Kidney epithelial cell (primary cell): ENCODE data around the gene PFDN1. TPM values are rescaled to one million over a fixed set of nuclear protein-coding genes. Genes with fewer than 3 reads are reported as not detected.

ENCODE experiments used
- DNase-seq: peaks from one replicate; pipeline ENCODE4 v3.0.0-alpha.2; 2010; ENCODE audit warnings: low read depth
- H3K27me3 ChIP-seq: 2 replicates; pipeline ENCODE4 v1.6.0; 2011; ENCODE audit warnings: low read length; ENCODE audit not compliant: control insufficient read depth, insufficient read depth
- H3K36me3 ChIP-seq: 2 replicates; pipeline ENCODE4 v1.5.1; 2011; ENCODE audit warnings: low read length; ENCODE audit not compliant: control insufficient read depth, insufficient read depth
- H3K4me3 ChIP-seq: 2 replicates; pipeline ENCODE4 v1.5.1; 2011; ENCODE audit warnings: low read depth, mild to moderate bottlenecking, control low read depth, low read length
- total RNA-seq: library from RNA; depleted of rRNA; stranded (reverse); fragments of >200 nt; gene quantifications from 2 replicates; pipeline ENCODE4 v1.2.3, GENCODE V29; 2015
- TF ChIP-seq, protein P1 (sequence below): IDR thresholded peaks from 2 replicates; pipeline ENCODE4 v1.5.1; 2011; ENCODE audit warnings: mild to moderate bottlenecking, moderate library complexity, low read length, control low read depth, inconsistent platforms; ENCODE audit not compliant: insufficient read depth, poor library complexity, severe bottlenecking

The PFDN1 gene
- total RNA-seq, 1 donor from 2014 or later, result 124 TPM

DNA sequence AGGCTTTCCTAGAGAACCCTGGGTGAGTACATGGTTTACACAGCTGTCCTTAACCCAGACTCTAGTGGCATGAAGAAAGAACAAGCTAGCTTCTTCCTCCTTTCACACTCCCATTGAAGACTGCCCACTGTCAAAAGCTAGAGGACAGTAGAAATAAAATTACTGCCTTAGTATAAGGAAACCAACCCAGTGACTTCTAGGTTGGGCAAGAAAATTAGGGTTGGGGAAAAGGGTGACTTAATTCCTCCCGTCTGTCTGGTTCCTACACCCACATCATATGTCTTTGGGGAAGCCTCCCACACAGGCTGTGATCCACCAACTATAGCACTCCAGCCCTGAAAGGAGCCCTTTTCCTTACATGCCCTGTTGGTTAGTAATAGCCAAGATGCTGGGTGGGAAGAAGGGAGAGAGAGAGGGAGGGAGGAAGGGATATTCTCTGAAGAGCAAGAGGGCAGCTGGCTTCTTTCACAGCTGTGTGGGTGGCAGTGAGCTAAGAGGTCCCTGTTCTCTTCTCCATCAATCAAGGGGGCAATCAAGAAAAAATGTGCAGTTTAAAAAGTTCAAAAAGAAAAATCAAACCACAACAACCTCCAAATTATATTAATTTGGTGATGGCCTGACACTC, 21.8 kb upstream of the PFDN1 start:
- H3K27me3 ChIP-seq, result no peaks in the 10 kb centered on the region
- H3K36me3 ChIP-seq, result no peaks in the 10 kb centered on the region
- no peak overlapping the region for H3K4me3 ChIP-seq
- no peak for DNase-seq
- TF ChIP-seq, protein P1, sequence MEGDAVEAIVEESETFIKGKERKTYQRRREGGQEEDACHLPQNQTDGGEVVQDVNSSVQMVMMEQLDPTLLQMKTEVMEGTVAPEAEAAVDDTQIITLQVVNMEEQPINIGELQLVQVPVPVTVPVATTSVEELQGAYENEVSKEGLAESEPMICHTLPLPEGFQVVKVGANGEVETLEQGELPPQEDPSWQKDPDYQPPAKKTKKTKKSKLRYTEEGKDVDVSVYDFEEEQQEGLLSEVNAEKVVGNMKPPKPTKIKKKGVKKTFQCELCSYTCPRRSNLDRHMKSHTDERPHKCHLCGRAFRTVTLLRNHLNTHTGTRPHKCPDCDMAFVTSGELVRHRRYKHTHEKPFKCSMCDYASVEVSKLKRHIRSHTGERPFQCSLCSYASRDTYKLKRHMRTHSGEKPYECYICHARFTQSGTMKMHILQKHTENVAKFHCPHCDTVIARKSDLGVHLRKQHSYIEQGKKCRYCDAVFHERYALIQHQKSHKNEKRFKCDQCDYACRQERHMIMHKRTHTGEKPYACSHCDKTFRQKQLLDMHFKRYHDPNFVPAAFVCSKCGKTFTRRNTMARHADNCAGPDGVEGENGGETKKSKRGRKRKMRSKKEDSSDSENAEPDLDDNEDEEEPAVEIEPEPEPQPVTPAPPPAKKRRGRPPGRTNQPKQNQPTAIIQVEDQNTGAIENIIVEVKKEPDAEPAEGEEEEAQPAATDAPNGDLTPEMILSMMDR, result no peak

DNA sequence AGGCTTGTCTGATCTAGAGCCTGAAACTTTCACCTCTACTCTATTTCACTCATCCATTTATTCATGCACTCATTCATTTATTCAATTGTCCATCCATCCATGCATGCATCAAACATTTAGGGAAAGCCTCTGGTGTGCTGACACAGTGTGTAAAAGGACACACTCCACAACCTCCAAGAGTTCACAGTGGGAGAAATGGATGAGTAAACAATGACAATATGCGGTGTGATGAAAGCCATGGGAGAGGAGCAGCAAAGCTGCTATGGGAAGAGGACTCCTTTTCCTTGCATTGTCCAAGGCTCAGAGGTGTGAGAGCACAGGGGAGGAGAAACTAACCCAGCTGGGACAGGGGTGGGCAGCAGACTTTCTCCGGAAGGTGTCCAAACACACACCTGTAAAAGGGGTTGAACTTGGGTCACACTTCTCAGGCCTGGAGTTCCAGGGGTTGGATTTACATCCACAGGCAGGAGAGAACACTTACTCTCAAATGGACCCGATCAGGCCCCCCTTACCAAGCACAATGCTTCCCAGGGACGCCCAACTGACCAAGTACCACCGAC, 21.2 kb upstream of the PFDN1 start:
- Histone ChIP-seq H3K27me3 (no peaks in the 10 kb centered on the region), H3K4me3 (no peak overlapping the region), H3K36me3 (no peaks in the 10 kb centered on the region)
- DNase-seq, result no peak
- TF ChIP-seq, protein P1, result no peak

DNA sequence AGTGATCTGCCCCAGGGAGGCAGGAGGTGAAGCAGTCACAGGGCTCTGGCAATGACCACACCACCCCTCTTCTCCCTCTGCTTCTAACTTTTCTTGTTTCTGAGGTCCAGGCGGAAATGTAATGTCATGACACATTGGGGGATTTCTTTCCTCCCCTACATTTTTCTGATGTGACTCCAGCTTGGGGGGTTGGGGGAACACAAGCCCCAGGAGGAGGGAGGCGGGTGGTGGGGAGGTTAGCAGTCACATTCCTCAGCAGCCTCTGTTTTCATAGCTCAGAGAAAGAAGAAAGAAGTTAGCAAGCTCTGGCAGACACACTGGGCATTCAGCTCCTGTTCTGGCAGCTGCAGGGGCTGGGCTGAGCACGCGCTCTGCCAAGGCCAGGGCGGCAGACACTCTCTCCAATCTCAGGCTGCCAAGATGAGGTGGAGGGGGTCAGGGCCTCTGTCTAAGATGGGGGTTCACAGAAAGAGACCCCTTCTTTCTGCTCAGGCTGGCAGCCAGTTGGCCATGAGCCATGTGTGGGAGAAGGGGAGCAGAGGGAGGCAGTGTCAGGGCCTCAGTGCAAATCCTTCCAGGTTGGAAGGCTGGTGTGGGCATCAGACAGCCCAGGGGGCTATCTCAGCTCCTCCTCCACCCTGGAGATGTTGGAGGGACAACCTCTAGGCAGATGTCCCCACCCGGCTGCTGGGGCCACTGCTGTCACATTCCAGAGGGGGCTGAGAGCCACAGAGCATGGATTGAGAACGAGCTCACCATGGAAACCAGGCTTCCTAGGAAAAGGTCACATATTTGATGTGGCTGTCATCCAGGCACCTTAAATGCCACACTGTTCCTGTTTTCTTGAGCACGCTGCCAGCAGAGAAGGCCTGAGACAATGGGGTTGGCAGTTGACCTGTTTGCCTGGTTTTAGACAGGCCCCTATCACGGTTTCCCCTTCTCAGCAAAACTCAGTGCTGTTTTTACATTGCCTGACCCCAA, 20.1 kb upstream of the PFDN1 start:
- TF ChIP-seq, protein P1, result no peak
- peak; percentile 89 for DNase-seq
- H3K36me3 ChIP-seq, result no peaks in the 10 kb centered on the region
- no peaks in the 10 kb centered on the region for H3K27me3 ChIP-seq
- H3K4me3 ChIP-seq, result no peak overlapping the region

DNA sequence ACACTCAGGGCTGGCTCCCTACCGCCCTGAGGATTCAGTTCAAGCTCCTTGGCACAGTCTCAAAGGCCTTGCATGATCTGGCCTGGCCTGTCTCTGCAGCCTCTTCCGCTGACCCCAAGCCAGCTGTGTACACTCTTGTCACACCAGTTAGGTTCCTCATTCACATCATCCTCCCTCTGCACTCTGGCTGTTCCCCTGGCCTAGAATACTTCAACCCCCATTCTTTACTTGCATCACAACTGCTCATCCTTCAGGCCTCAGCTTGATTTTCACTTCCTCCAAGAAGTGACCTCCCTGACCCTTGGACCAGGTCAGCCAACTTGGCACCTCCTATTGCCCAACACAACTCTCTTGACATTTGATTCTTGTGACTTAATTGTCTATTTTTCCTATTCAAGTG, 18.9 kb upstream of the PFDN1 start:
- TF ChIP-seq, protein P1, result no peak
- Histone ChIP-seq H3K27me3 (no peaks in the 10 kb centered on the region), H3K36me3 (no peaks in the 10 kb centered on the region), H3K4me3 (no peak overlapping the region)
- no peak for DNase-seq

DNA sequence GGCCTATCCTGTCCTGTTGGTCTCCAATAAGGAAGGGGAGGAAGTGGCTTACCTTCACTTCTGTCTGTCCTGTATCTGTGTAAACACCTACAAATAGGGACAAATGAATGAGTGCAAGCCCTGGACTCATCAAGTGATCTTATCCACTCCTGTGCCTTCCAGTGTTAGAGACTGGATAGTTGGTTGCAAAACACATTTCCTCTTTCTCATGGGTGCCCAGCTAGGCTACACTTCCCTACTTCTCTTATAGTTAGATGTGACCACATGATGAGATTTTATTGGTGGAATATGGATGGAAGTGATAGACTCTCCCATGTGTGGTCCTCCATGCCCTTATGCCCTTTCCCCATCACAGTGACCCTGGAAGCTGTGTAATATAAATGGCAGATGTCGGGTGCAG, 16.9 kb upstream of the PFDN1 start:
- DNase-seq, result no peak
- TF ChIP-seq, protein P1, result no peak

More for the DNA sequence above, 16.9 kb upstream of the PFDN1 start:
- no peaks in the 10 kb centered on the region for H3K27me3 ChIP-seq
- no peak overlapping the region for H3K4me3 ChIP-seq
- no peaks in the 10 kb centered on the region for H3K36me3 ChIP-seq
